ENCODE data around the gene CRACR2B.

The CRACR2B gene

GRCh38 chr11:868802-869201 lies 41.1 kb downstream of the CRACR2B start:
- no peak for DNase-seq (ENCODE audit: low spot score)

GRCh38 chr11:869399-870126 lies 41.8 kb downstream of the CRACR2B start:
- no peak for DNase-seq (ENCODE audit: low spot score)

GRCh38 chr11:870127-870413 lies 42.4 kb downstream of the CRACR2B start:
- DNase-seq (ENCODE audit: low spot score) = no peak

GRCh38 chr11:870418-870817 lies 42.7 kb downstream of the CRACR2B start:
- DNase-seq (ENCODE audit: low spot score) = no peak

- no peak for DNase-seq (ENCODE audit: low spot score)
Observed at GRCh38 chr11:871472-871871, 43.8 kb downstream of the CRACR2B start.

- no peak for DNase-seq (ENCODE audit: low spot score)
Observed at GRCh38 chr11:872799-873198, 45.1 kb downstream of the CRACR2B start.

GRCh38 chr11:873706-874105 lies 46.0 kb downstream of the CRACR2B start:
- no peak for DNase-seq (ENCODE audit: low spot score)

GRCh38 chr11:875203-875602 lies 47.5 kb downstream of the CRACR2B start:
- DNase-seq (ENCODE audit: low spot score) = no peak

GRCh38 chr11:875769-876301 lies 48.1 kb downstream of the CRACR2B start:
- no peak for DNase-seq (ENCODE audit: low spot score)

GRCh38 chr11:876545-876944 lies 48.8 kb downstream of the CRACR2B start:
- DNase-seq (ENCODE audit: low spot score) = no peak

- no peak for DNase-seq (ENCODE audit: low spot score)
Observed at GRCh38 chr11:877565-877964, 49.8 kb downstream of the CRACR2B start.

GRCh38 chr11:880447-880846 lies 52.7 kb downstream of the CRACR2B start:
- no peak for DNase-seq (ENCODE audit: low spot score)

Data from hepatic stellate cell (primary cell).